ENCODE data around the gene CTSO.
"Not testable (repeated sequence)": the region's sequence is repeated elsewhere in the genome, so short reads cannot be mapped to it uniquely, and the experiment has no call there.

Gene CTSO

GRCh38 chr4:155906554-155907247 lies 47.0 kb downstream of the CTSO start:
- DNase-seq (ENCODE audit: low read depth): peak; percentile 95

GRCh38 chr4:155904331-155904730 lies 49.3 kb downstream of the CTSO start:
- no peak for DNase-seq (ENCODE audit: low read depth)

GRCh38 chr4:155903453-155903852 lies 50.2 kb downstream of the CTSO start, which contains the start of gene TDO2:
TSS of gene TDO2 (plus strand) at chr4:155903696. CDS start at chr4:155903759, 63 bp downstream.
- DNase-seq (ENCODE audit: low read depth): no peak

GRCh38 chr4:155901013-155901412 lies 52.7 kb downstream of the CTSO start:
- no peak for DNase-seq (ENCODE audit: low read depth)

GRCh38 chr4:155900381-155900780 lies 53.3 kb downstream of the CTSO start:
- no peak for DNase-seq (ENCODE audit: low read depth)

- DNase-seq (ENCODE audit: low read depth): no peak
These were observed 53.8 kb downstream of the CTSO start for GRCh38 chr4:155899891-155900290.

GRCh38 chr4:155898371-155898770 lies 55.3 kb downstream of the CTSO start:
- DNase-seq (ENCODE audit: low read depth): not testable (repeated sequence)

- no peak for DNase-seq (ENCODE audit: low read depth)
These were observed 62.6 kb downstream of the CTSO start for GRCh38 chr4:155891058-155891457.

- no peak for DNase-seq (ENCODE audit: low read depth)
These were observed 63.7 kb downstream of the CTSO start for GRCh38 chr4:155889946-155890345.

- DNase-seq (ENCODE audit: low read depth): peak; percentile 91
These were observed 64.5 kb downstream of the CTSO start for GRCh38 chr4:155889031-155889793.

GRCh38 chr4:155887847-155888570 lies 65.7 kb downstream of the CTSO start:
- DNase-seq (ENCODE audit: low read depth): no peak

GRCh38 chr4:155887045-155887444 lies 66.6 kb downstream of the CTSO start:
- no peak for DNase-seq (ENCODE audit: low read depth)

- DNase-seq (ENCODE audit: low read depth): no peak
These were observed 68.0 kb downstream of the CTSO start for GRCh38 chr4:155885666-155886065.

- DNase-seq (ENCODE audit: low read depth): no peak
These were observed 69.8 kb downstream of the CTSO start for GRCh38 chr4:155883895-155884294.

- DNase-seq (ENCODE audit: low read depth): no peak
These were observed 72.1 kb downstream of the CTSO start for GRCh38 chr4:155881555-155881954.

GRCh38 chr4:155879767-155880166 lies 73.9 kb downstream of the CTSO start:
- no peak for DNase-seq (ENCODE audit: low read depth)

- DNase-seq (ENCODE audit: low read depth): no peak
These were observed 75.1 kb downstream of the CTSO start for GRCh38 chr4:155878611-155879010.

GRCh38 chr4:155877971-155878370 lies 75.7 kb downstream of the CTSO start:
- no peak for DNase-seq (ENCODE audit: low read depth)

GRCh38 chr4:155875878-155876277 lies 77.8 kb downstream of the CTSO start:
- no peak for DNase-seq (ENCODE audit: low read depth)
